ENCODE data around the gene AP4E1. TPM values are rescaled to one million over a fixed set of nuclear protein-coding genes. Genes with fewer than 3 reads are reported as not detected.
"Not testable (repeated sequence)": the region's sequence is repeated elsewhere in the genome, so short reads cannot be mapped to it uniquely, and the experiment has no call there.

Gene AP4E1
- total and polyA plus RNA-seq, 2 of the 4 experiments (the other 2 are of a cell fraction): 3.1 to 6.8 TPM

DNA sequence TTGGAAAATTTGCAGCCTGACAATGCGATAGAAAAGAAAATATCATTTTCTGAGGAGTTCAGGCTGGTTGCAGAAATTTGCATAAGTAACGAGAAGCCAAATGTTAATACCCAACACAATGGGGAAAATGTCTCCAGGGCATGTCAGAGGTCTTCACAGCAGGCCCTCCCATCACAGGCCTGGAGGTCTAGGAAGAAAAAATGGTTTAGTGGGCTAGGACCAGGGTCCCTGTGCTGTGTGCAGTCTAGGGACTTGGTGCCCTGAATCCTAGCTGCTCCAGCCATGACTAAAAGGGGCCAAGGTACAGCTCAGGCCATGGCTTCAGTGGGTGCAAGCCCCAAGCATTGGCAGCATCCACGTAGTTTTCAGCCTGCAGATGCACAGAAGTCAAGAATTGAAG, 14.5 kb upstream of the AP4E1 start:
- H3K4me3 ChIP-seq (ENCODE audit: insufficient read depth, low read depth, low read length): no peak overlapping the region
- H3K56ac ChIP-seq (ENCODE audit: extremely low read depth, insufficient read depth, low read length): no peak overlapping the region
- H3K9ac ChIP-seq (ENCODE audit: low read depth, low read length): no peak overlapping the region
- dilution Hi-C loops (cut with HindIII; ENCODE audit: low sequenced_read_pairs, unreplicated experiment) (no loop called here), in situ Hi-C loops (cut with MboI; ENCODE audit: low sequenced_read_pairs) (no loop called here), intact Hi-C loops (cut with micrococcal nuclease) (no loop called here)
- H2BK20ac ChIP-seq (ENCODE audit: low read depth, low read length): no peak overlapping the region
- DNase-seq: no peak
- H2BK5ac ChIP-seq (ENCODE audit: low read depth, low read length, poor library complexity, severe bottlenecking): no peak overlapping the region
- H2AFZ ChIP-seq (replicated peaks; ENCODE audit: low read length, poor library complexity): no peak overlapping the region
- no peak overlapping the region for H3K23ac ChIP-seq (ENCODE audit: low read depth, low read length)
- no peaks in the 10 kb centered on the region for H3K9me1 ChIP-seq (ENCODE audit: insufficient read depth, low read length)
- H3K27me3 ChIP-seq (ENCODE audit: control insufficient read depth, insufficient read depth, low read length): no peaks in the 10 kb centered on the region
- H3K4ac ChIP-seq (ENCODE audit: low read depth, low read length): no peak overlapping the region
- H3K18ac ChIP-seq (ENCODE audit: low read depth, low read length): no peak overlapping the region
- H3K4me1 ChIP-seq (ENCODE audit: control insufficient read depth, insufficient read depth, low read length): no peaks in the 10 kb centered on the region
- no TSS peak for BruUV-seq (replicated peaks)
- H4K91ac ChIP-seq (ENCODE audit: insufficient read depth, low read depth, low read length): no peak overlapping the region
- POLR2A ChIA-PET (ENCODE audit: unreplicated experiment): no interaction called here
- peaks cover 5% of the 10 kb centered on the region for H3K9me3 ChIP-seq (ENCODE audit: control insufficient read depth, insufficient read depth, low read length)
- H3K27ac ChIP-seq (ENCODE audit: insufficient read depth, low read length): no peak overlapping the region
- H3K36me3 ChIP-seq (ENCODE audit: control insufficient read depth, insufficient read depth, low read length): no peaks in the 10 kb centered on the region
- no peak overlapping the region for H4K5ac ChIP-seq (ENCODE audit: low read depth, low read length)
- no peak overlapping the region for H4K8ac ChIP-seq (ENCODE audit: low read depth in 2 of 2, low read length in 2 of 2)
- no peaks in the 10 kb centered on the region for H4K20me1 ChIP-seq (ENCODE audit: insufficient read depth, low read length)
- no peak overlapping the region for H2AK9ac ChIP-seq (replicated peaks; ENCODE audit: low read depth, low read length, poor library complexity)
- H3K79me1 ChIP-seq (ENCODE audit: low read depth in 1 of 2, low read length in 2 of 2): no peaks in the 10 kb centered on the region
- ATAC-seq (ENCODE audit: low read depth): no peak
- TF ChIP-seq MAFK (IDR thresholded peaks at IDR 0.05; ENCODE audit: low read depth, low read length) (no peak), BHLHE40 (IDR thresholded peaks at IDR 0.05; ENCODE audit: low read depth, low read length) (no peak)
- no peak overlapping the region for H3K14ac ChIP-seq (replicated peaks; ENCODE audit: low read depth, low read length)
- 43% methylated on average over 1 of the region's 3 CpGs; no CpG with 5 or more reads in 1 of the 2 experiments for WGBS, 2 experiments (ENCODE audit: extremely low coverage in 2 of 2, insufficient read length in 1 of 2)
- CTCF ChIA-PET: no interaction called here
- H2AK5ac ChIP-seq (ENCODE audit: low read depth, low read length): no peak overlapping the region
- no peak overlapping the region for H2BK120ac ChIP-seq (ENCODE audit: low read depth, low read length)
- no peak overlapping the region for H2BK15ac ChIP-seq (ENCODE audit: low read depth, low read length)
- H3K4me2 ChIP-seq (ENCODE audit: low read depth, low read length): no peak overlapping the region

DNA sequence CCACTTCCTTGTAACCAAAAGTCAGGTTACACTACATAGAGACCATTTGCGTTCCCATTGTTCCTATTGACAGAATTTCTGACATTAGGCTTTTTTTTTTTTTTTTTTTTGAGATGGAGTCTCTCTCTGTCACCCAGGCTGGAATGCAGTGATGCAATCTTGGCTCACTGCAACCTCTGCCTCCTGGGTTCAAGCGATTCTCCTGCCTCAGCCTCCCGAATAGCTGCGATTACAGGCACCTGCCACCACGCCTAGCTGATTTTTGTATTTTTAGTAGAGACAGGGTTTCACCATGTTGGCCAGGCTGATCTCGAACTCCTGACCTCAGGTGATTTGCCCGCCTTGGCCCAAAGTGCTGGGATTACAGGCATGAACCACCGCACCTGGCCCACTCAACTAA, 7.1 kb upstream of the AP4E1 start:
- in situ Hi-C loops (cut with MboI; ENCODE audit: low sequenced_read_pairs); H2BK15ac ChIP-seq (ENCODE audit: low read depth, low read length); dilution Hi-C loops (cut with HindIII; ENCODE audit: low sequenced_read_pairs, unreplicated experiment); H3K9me3 ChIP-seq (ENCODE audit: control insufficient read depth, insufficient read depth, low read length); H2AK5ac ChIP-seq (ENCODE audit: low read depth, low read length); CTCF ChIA-PET; H3K4ac ChIP-seq (ENCODE audit: low read depth, low read length); H3K14ac ChIP-seq (replicated peaks; ENCODE audit: low read depth, low read length); H3K36me3 ChIP-seq (ENCODE audit: control insufficient read depth, insufficient read depth, low read length); BruUV-seq (replicated peaks); H2BK120ac ChIP-seq (ENCODE audit: low read depth, low read length); DNase-seq; H3K9me1 ChIP-seq (ENCODE audit: insufficient read depth, low read length); H2BK20ac ChIP-seq (ENCODE audit: low read depth, low read length); H3K4me3 ChIP-seq (ENCODE audit: insufficient read depth, low read depth, low read length); H2AFZ ChIP-seq (replicated peaks; ENCODE audit: low read length, poor library complexity); H4K20me1 ChIP-seq (ENCODE audit: insufficient read depth, low read length); H4K91ac ChIP-seq (ENCODE audit: insufficient read depth, low read depth, low read length); H3K23ac ChIP-seq (ENCODE audit: low read depth, low read length); ATAC-seq (ENCODE audit: low read depth); POLR2A ChIA-PET (ENCODE audit: unreplicated experiment); H3K56ac ChIP-seq (ENCODE audit: extremely low read depth, insufficient read depth, low read length); H3K27me3 ChIP-seq (ENCODE audit: control insufficient read depth, insufficient read depth, low read length); H2AK9ac ChIP-seq (replicated peaks; ENCODE audit: low read depth, low read length, poor library complexity); H3K79me1 ChIP-seq (ENCODE audit: low read depth in 1 of 2, low read length in 2 of 2); H3K4me1 ChIP-seq (ENCODE audit: control insufficient read depth, insufficient read depth, low read length); H4K8ac ChIP-seq (ENCODE audit: low read depth in 2 of 2, low read length in 2 of 2); H3K18ac ChIP-seq (ENCODE audit: low read depth, low read length); H4K5ac ChIP-seq (ENCODE audit: low read depth, low read length); H3K9ac ChIP-seq (ENCODE audit: low read depth, low read length); H3K27ac ChIP-seq (ENCODE audit: insufficient read depth, low read length); H3K4me2 ChIP-seq (ENCODE audit: low read depth, low read length); H2BK5ac ChIP-seq (ENCODE audit: low read depth, low read length, poor library complexity, severe bottlenecking): not testable (repeated sequence)
- WGBS, 2 experiments (ENCODE audit: extremely low coverage in 2 of 2, insufficient read length in 1 of 2): 81% methylated on average over 3 of the region's 8 CpGs; no CpG with 5 or more reads in 1 of the 2 experiments
- intact Hi-C loops (cut with micrococcal nuclease): loop anchor here (10.0 kb wide), 2 partner anchors 417 to 547 kb away; partner anchors contain the start of gene GABPB1

Measured in IMR-90 (cell line).